HG02943 (cell line): ENCODE measurements around the gene CHST3.

Experiments
- ATAC-seq: cut with Tn5 transposase; IDR thresholded peaks from one replicate; pipeline ENCODE4 v1.9.1; 2021; ENCODE audit warnings: mild to moderate bottlenecking, low read depth, moderate library complexity; ENCODE audit not compliant: unreplicated experiment

Gene CHST3

DNA sequence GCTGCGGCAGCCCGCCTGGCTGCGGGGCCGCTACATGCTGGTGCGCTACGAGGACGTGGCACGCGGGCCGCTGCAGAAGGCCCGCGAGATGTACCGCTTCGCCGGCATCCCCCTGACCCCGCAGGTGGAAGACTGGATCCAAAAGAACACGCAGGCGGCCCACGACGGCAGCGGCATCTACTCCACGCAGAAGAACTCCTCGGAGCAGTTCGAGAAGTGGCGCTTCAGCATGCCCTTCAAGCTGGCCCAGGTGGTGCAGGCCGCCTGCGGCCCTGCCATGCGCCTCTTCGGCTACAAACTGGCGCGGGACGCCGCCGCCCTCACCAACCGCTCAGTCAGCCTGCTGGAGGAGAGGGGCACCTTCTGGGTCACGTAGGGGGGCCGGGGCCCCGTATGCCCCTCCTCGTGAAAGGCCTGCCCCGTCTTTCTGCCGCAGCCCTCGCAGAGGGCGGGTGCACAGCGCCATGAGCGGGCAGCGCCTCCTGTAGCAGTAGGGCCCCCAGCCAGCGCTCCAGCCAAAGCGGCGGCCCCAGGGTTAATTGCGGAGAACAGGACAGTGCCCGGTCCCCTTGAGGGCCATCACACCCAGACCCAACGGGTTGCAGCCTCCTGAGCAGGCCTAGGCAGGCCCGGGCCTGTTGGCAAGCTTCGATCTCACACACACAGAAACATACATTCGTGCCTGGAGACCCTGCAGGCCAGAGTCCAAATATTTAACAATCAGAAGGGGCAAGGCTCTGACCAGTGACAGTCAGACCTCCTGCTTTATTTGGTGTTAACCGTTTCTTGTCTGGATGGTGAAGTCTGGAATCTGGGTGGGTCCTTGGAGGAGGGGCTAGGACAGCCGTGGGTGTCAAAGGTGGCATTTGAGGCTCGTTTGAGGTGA lies 44.1 kb downstream of the CHST3 start:
- no peak for ATAC-seq

DNA sequence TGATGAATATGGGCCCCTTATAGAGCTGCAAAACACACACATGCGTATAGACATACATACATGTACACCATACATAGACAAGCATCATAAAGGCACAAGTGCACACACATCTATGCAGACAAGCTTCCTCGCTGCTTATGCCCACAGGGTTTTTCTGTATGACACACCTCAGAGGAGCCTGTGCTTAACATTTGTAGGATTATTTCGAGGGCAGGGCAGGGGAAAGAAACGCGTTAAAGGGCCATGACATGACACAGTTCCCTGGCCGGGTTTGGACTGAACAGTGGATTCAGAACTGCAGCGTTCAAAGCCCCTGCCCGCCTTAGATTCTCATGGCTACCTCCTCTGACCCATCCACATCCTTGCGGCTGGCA lies 44.8 kb downstream of the CHST3 start:
- ATAC-seq = no peak

DNA sequence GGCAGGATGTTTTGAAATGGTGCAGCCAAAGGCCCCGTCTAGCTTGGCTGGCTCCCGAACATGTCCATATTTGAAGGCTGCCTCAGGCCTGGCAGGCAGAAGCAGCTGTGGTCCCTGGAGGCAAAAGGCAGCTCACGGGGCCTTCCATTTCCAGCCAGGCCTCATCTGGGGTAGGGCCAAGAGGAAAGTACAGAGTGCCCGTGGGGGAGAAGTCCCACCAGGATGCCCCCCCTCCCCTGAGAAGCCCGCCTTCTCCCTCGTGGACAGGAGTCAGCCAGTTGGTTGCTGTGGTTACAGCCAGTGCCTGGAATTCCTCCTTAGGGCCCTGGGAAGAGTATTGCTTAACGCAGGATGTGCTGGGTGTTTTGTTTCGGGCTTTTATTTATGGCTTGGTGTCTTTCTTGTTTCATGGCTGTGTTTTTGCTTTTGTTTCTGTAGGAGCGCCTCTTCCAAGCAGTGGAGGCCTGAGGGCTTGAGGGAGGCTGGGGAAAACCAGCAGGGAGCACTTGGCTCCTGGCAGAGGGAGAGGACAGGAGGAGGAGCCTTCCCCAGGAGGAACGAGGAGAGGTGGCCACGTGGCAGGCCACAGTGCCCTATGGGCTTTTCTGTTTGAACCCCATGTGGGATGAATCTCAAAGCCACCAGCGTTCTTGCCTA lies 45.4 kb downstream of the CHST3 start:
- no peak for ATAC-seq

DNA sequence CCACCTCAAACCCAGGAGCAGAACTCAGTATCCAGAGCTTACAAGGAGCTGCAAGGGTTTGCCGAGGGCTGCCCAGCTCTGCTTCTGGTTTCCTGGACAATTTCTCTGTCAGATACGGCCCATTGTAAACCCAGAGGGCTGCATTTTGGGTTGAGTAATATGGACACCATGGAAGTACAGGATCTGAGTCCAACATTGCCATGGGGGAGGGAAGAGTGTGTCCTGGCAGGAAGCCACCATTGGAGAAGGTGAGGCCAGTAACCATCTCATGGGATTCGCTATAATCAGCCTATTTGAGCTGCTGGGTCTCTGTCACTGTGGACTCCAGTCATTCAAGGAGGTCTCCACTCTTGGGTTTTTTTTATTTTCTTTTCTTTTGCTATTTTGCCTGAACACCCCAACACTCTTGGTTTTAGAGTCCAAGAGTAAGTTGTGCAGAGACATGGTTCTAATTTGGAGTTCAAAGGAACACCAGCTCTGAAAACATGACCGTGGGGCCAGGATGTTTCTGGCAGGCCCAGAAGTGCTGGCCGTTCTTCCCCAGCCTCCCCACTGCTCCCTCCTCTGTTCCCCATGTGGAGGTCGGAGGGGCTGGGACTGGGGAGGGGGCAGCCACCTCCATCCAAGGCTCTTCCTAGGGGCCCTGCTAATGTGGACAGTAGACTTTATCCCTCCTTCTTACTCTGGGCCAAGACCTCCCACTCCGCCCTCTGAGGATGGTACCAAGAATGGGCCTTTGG lies 46.2 kb downstream of the CHST3 start:
- ATAC-seq = no peak

DNA sequence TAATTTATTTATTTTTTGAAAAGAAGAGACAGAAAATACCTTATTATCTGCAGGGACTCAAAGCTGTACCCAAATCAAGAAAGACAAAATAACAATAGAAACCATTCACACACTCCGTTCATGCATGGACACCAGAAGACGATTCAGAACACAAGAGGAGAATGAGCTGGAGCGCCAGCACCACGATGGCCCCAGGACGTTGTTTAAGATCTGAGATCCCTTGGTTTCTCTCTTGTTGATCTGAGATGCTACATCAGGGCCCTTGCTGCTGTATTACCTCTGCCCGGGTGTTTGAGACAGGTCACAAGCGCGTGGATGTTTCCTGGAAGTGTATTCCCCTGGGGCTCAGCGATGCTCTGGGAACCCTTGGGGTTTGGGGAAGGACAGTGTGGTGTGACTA lies 46.8 kb downstream of the CHST3 start:
- no peak for ATAC-seq

GRCh38 chr10:72011468-72011867 lies 47.3 kb downstream of the CHST3 start:
- ATAC-seq = no peak

GRCh38 chr10:72011976-72012512 lies 47.8 kb downstream of the CHST3 start:
- ATAC-seq = no peak

- no peak for ATAC-seq
Measured at GRCh38 chr10:72012796-72013195, 48.6 kb downstream of the CHST3 start.

GRCh38 chr10:72013202-72013945 lies 49.2 kb downstream of the CHST3 start:
- no peak for ATAC-seq

GRCh38 chr10:72014197-72014596 lies 50.0 kb downstream of the CHST3 start:
- ATAC-seq = no peak

DNA sequence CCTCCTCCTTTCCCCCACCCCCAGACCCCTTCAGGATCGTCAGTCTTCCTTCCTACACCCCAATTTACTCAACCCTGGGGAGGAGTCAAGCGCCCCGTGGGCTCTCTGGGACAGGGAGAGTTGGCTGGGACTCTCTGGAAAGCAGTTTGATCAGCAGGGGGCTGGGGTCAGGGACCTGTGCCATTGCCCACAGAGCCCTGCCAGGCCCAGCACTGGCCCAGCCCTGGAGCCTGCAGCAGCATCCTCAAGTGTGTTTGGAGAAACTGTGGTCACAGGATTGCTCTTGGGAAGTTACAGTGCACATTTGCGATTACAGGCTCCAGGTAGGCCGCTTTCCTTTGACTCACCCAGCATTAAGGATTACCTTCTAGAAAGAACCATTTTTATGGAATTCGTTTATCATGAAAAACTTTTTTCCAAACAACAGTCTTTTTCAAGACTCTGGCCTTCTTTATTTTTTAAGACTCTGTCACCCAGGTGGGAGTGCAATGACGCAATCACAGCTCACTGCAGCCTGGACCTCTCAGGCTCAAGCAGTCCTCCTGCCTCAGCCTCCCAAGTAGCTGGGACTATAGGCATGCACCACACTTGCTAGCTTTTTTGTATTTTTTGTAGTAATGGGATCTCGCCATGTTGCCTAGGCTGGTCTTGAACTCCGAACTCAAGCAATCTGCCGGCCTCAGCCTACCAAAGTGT lies 50.7 kb downstream of the CHST3 start:
- ATAC-seq = no peak

GRCh38 chr10:72015841-72016240 lies 51.6 kb downstream of the CHST3 start:
- no peak for ATAC-seq

DNA sequence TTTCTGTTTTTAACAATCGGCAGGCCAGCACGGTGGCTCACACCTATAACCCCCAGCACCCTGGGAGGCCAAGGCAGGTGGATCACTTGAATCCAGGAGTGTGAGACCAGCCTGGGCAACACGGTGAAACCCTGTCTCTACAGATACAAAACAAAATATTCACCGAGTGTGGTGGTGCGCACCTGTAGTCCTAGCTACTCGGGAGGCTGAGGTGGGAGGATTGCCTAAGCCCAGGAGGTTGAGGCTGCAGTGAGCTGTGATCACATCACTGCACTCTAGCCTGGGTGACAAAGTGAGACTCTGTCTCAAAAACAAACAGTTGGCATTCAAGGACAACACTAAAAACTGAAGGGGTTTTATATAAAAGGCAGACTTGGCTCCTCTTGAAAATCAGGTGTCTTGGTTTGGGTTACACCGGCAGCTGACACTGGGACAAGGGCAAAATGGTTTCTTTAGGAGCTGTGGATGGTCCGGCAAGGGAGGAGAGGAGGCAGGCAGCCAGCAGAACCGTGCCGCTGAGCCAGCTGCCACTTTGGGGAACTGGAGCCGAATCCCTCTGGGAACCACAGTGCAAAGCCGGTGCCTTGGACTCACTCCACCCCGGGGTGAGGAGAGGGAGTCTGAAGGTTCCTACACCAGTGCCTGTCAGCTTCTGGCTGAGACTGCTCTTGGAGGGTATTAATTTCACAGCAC lies 52.6 kb downstream of the CHST3 start:
- no peak for ATAC-seq

- no peak for ATAC-seq
Measured at GRCh38 chr10:72019085-72019876, 55.1 kb downstream of the CHST3 start.

DNA sequence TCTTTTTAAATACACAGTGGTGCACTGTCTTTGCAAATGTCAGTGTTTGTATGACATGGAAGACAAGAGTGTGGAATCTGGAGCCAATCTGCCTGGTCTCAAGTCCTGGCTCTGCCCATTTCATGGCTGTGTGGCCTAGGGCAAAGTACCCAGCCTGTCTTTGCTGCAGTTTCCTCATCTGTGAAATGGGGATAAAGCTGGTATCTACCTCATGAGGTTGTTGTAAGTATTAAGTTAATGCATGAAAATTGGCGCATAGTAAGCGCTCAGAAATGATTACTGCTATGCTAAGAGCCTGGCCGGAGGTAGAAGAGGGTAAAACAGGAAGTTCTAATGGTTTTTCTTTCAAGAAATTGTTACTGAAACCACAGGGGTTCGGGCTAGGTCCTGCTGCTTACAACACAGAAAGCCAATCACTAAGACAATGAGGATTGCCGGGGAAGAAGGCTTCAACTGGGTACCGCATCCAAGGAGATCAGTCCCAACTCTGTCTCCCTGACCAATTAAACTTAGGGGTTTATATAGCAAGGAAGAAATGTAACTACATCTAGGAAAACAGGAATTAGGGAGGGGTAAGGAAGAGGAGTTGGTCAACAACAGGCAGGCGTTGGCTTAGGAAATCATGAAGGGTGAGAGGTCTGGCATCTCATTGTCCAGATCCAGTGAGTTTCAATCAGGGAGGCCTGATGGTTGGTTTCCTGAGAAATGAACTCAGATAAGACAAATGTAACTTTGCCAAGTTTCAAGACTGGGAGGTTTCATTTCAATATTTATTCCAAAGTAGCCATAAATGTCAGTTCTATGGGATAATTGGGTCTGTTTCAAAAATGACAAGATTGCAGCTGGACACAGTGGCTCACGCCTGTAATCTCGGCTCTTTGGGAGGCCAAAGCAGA lies 57.0 kb downstream of the CHST3 start:
- ATAC-seq = no peak

DNA sequence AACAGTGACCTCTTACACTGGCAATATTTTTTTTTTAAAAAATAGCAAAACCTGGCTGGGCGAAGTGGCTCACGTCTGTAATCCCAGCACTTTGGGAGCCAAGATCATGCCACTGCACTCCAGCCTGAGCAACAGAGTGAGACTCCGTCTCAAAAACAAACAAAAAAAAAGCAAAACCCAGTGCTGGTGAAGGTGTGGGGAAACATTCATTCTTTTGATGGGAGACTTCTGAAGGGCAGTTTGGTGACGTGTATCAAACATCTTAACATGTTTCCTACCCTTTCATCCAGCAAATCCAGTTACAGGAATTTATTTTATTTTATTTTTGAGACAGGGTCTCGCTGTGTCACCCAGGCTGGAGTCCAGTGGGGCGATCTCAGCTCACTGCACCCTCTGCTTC lies 58.0 kb downstream of the CHST3 start:
- ATAC-seq = no peak

DNA sequence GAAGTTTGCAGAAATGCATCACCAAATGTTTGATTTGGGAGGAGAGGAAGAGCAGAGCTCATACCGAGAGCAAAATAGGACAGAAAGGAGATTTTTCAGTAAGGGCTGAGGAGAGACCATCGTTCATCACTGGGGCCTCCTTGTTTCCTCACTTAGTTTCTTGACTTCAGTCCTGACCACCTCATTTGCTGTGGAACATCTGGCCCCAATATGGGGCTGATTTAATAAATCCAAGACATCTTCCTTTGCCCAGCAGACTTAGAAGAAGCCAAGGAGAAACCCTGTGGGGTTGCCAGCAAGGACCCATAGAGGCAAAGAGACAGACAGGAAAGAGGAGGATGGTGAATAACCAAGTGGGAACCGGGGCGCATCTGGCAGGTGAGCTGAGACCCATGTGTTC lies 60.4 kb downstream of the CHST3 start:
- no peak for ATAC-seq
